WTC11 (cell line): Measurements from ENCODE around the gene ACOT4. TPM values are rescaled to one million over a fixed set of nuclear protein-coding genes. Genes with fewer than 3 reads are reported as not detected.
A peak's percentile ranks its signal among the peaks of the same experiment; 100 is the strongest.

Experiments used
- ATAC-seq: fragments of 200-7000 bp; cut with Tn5 transposase; 2 replicates; pipeline ENCODE4 v1.10.0; 2021; ENCODE audit warnings: mild to moderate bottlenecking, moderate library complexity
- CTCF ChIA-PET: fragments of 300-600 bp; sonication (Branson Sonifier 250); formaldehyde crosslinking; loops from one replicate; lab custom pipeline; 2021; ENCODE audit warnings: antibody characterized with exemption; lab: Charles Lee
- POLR2A ChIA-PET: fragments of 350-600 bp; sonication (Branson Sonifier 250); formaldehyde crosslinking; loops from one replicate; lab custom pipeline; 2021; ENCODE audit warnings: antibody characterized with exemption; lab: Charles Lee
- DNase-seq: peaks from one replicate; pipeline ENCODE4 v3.0.0; 2021; ENCODE audit warnings: low spot score
- H3K27ac Mint-ChIP-seq: 2 replicates; pipeline ENCODE4 v1.8.0; 2021; ENCODE audit warnings: mixed read lengths
- H3K27me3 Mint-ChIP-seq: 2 replicates; pipeline ENCODE4 v1.8.0; 2021; ENCODE audit warnings: low read depth, mild to moderate bottlenecking, moderate library complexity, mixed read lengths
- H3K36me3 Mint-ChIP-seq: 2 replicates; pipeline ENCODE4 v1.8.0; 2021; ENCODE audit warnings: mixed read lengths
- H3K4me1 Mint-ChIP-seq: 2 replicates; pipeline ENCODE4 v1.8.0; 2022; ENCODE audit warnings: mixed read lengths
- H3K4me3 Mint-ChIP-seq: 2 replicates; pipeline ENCODE4 v1.8.0; 2021; ENCODE audit warnings: mild to moderate bottlenecking, moderate library complexity, mixed read lengths
- H3K9me3 Mint-ChIP-seq: 2 replicates; pipeline ENCODE4 v1.8.0; 2021; ENCODE audit warnings: mixed read lengths
- ATF3 ChIP-seq: sonication (generic); formaldehyde crosslinking; conservative IDR thresholded peaks from 2 replicates; pipeline ENCODE4 v1.8.1; 2022; ENCODE audit warnings: mild to moderate bottlenecking, missing genetic modification reagents
- EMX1 ChIP-seq: fragments of 250-450 bp; sonication (Bioruptor Pico); IDR thresholded peaks from 2 replicates; pipeline ENCODE4 v1.8.0; 2021; ENCODE audit warnings: mild to moderate bottlenecking
- GRHL2 ChIP-seq: fragments of 250-450 bp; sonication (Bioruptor Pico); IDR thresholded peaks from 2 replicates; pipeline ENCODE4 v1.8.0; 2022; ENCODE audit warnings: mild to moderate bottlenecking, moderate library complexity; ENCODE audit not compliant: insufficient replicate concordance, severe bottlenecking
- HMGA2 ChIP-seq: fragments of 250-450 bp; sonication (Bioruptor Pico); IDR thresholded peaks from 2 replicates; pipeline ENCODE4 v1.4.0; 2021; ENCODE audit warnings: mild to moderate bottlenecking, moderate library complexity
- MYBL2 ChIP-seq: sonication (generic); formaldehyde crosslinking; IDR thresholded peaks from 2 replicates; pipeline ENCODE4 v1.8.1; 2023; ENCODE audit warnings: mild to moderate bottlenecking, moderate library complexity, missing genetic modification reagents
- NFYB ChIP-seq: sonication (generic); formaldehyde crosslinking; conservative IDR thresholded peaks from 2 replicates; pipeline ENCODE4 v1.8.0; 2022; ENCODE audit warnings: low read depth, missing genetic modification reagents
- NR1H2 ChIP-seq: sonication (generic); formaldehyde crosslinking; IDR thresholded peaks from 2 replicates; pipeline ENCODE4 v1.9.0; 2021; ENCODE audit warnings: mild to moderate bottlenecking, moderate library complexity, missing genetic modification reagents
- RELA ChIP-seq: sonication (generic); formaldehyde crosslinking; IDR thresholded peaks from 2 replicates; pipeline ENCODE4 v1.8.1; 2022; ENCODE audit warnings: missing genetic modification reagents, mild to moderate bottlenecking, borderline replicate concordance
- SMAD3 ChIP-seq: sonication (generic); formaldehyde crosslinking; IDR thresholded peaks from 2 replicates; pipeline ENCODE4 v1.8.0; 2022; ENCODE audit warnings: missing genetic modification reagents, mild to moderate bottlenecking, borderline replicate concordance
- TEAD4 ChIP-seq: sonication (generic); formaldehyde crosslinking; IDR thresholded peaks from 2 replicates; pipeline ENCODE4 v1.8.0; 2022; ENCODE audit warnings: mild to moderate bottlenecking, missing genetic modification reagents
- ZNF121 ChIP-seq: sonication (generic); formaldehyde crosslinking; IDR thresholded peaks from 2 replicates; pipeline ENCODE4 v1.8.0; 2023; ENCODE audit warnings: missing genetic modification reagents
- ZNF423 ChIP-seq: fragments of 250-450 bp; sonication (Bioruptor Pico); IDR thresholded peaks from 2 replicates; pipeline ENCODE4 v2.1.2; 2022; ENCODE audit warnings: mild to moderate bottlenecking, moderate library complexity
- total RNA-seq: library from RNA; stranded (reverse); gene quantifications from 3 replicates; pipeline ENCODE4 v1.2.3, GENCODE V29; 2021
- TF ChIP-seq, protein P1 (sequence below): sonication (generic); formaldehyde crosslinking; IDR thresholded peaks from 2 replicates; pipeline ENCODE4 v1.8.1; 2023; ENCODE audit warnings: mild to moderate bottlenecking, missing genetic modification reagents, borderline replicate concordance
- TF ChIP-seq, protein P2 (sequence below): sonication (generic); formaldehyde crosslinking; IDR thresholded peaks from 2 replicates; pipeline ENCODE4 v1.8.0; 2022; ENCODE audit warnings: mild to moderate bottlenecking, missing genetic modification reagents

The ACOT4 gene
- total RNA-seq, 1 experiment from 2014 or later: 1.6 TPM

DNA sequence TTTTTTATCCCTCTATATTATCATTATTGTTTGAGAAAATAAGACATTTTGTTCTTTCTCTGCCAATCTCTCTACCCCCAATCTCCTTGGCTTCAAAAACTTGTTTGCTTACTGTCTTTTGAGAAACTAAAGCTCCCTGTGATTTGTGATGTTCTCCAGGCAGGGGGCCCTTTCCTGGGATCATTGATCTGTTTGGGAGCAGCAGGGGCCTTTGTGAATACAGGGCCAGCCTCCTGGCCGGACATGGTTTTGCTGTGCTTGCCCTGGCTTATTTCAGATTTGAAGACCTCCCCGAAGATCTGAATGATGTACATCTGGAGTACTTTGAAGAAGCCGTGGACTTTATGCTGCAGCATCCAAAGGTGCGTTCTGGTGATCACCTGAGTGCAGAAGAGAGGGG, 25.2 kb downstream of the ACOT4 start:
- ATAC-seq (no peak), DNase-seq (no peak)
- Mint-ChIP-seq H3K36me3 (no peaks in the 10 kb centered on the region), H3K4me3 (no peak overlapping the region), H3K4me1 (peaks cover 8% of the 10 kb centered on the region), H3K27ac (no peak overlapping the region), H3K9me3 (no peaks in the 10 kb centered on the region), H3K27me3 (peaks cover 40% of the 10 kb centered on the region)
- ChIA-PET CTCF (no interaction called here), POLR2A (interaction anchor here (0.5 to 0.6 kb wide), 2 partner anchors 47 to 420 kb away, joined by 3 to 4 read pairs; no protein-coding TSS in a partner anchor)
- TF ChIP-seq RELA (CRISPR knock-in tag): no peak
- peak; percentile 18; the same call in 1 of the 2 replicates for TF ChIP-seq ZNF423 (CRISPR knock-in tag)
- no peak for TF ChIP-seq TEAD4
- TF ChIP-seq, protein P1, sequence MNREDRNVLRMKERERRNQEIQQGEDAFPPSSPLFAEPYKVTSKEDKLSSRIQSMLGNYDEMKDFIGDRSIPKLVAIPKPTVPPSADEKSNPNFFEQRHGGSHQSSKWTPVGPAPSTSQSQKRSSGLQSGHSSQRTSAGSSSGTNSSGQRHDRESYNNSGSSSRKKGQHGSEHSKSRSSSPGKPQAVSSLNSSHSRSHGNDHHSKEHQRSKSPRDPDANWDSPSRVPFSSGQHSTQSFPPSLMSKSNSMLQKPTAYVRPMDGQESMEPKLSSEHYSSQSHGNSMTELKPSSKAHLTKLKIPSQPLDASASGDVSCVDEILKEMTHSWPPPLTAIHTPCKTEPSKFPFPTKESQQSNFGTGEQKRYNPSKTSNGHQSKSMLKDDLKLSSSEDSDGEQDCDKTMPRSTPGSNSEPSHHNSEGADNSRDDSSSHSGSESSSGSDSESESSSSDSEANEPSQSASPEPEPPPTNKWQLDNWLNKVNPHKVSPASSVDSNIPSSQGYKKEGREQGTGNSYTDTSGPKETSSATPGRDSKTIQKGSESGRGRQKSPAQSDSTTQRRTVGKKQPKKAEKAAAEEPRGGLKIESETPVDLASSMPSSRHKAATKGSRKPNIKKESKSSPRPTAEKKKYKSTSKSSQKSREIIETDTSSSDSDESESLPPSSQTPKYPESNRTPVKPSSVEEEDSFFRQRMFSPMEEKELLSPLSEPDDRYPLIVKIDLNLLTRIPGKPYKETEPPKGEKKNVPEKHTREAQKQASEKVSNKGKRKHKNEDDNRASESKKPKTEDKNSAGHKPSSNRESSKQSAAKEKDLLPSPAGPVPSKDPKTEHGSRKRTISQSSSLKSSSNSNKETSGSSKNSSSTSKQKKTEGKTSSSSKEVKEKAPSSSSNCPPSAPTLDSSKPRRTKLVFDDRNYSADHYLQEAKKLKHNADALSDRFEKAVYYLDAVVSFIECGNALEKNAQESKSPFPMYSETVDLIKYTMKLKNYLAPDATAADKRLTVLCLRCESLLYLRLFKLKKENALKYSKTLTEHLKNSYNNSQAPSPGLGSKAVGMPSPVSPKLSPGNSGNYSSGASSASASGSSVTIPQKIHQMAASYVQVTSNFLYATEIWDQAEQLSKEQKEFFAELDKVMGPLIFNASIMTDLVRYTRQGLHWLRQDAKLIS: no peak

DNA sequence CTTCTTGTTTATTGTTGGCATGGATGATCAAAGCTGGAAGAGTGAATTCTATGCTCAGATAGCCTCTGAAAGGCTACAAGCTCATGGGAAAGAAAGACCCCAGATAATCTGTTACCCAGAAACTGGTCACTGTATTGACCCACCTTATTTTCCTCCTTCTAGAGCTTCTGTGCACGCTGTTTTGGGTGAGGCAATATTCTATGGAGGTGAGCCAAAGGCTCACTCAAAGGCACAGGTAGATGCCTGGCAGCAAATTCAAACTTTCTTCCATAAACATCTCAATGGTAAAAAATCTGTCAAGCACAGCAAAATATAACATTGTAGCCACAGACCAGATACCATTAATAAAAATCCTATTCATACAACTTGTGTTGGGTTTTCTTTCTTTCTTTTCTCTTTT, 27.9 kb downstream of the ACOT4 start:
- H3K27ac Mint-ChIP-seq: no peak overlapping the region
- H3K27me3 Mint-ChIP-seq: peaks cover 19% of the 10 kb centered on the region
- TF ChIP-seq MYBL2 (no peak), NFYB (CRISPR knock-in tag) (no peak), ZNF423 (CRISPR knock-in tag) (no peak), GRHL2 (CRISPR knock-in tag) (no peak), ZNF121 (CRISPR knock-in tag) (no peak), NR1H2 (CRISPR knock-in tag) (no peak), HMGA2 (CRISPR knock-in tag) (no peak)
- TF ChIP-seq, protein P2, sequence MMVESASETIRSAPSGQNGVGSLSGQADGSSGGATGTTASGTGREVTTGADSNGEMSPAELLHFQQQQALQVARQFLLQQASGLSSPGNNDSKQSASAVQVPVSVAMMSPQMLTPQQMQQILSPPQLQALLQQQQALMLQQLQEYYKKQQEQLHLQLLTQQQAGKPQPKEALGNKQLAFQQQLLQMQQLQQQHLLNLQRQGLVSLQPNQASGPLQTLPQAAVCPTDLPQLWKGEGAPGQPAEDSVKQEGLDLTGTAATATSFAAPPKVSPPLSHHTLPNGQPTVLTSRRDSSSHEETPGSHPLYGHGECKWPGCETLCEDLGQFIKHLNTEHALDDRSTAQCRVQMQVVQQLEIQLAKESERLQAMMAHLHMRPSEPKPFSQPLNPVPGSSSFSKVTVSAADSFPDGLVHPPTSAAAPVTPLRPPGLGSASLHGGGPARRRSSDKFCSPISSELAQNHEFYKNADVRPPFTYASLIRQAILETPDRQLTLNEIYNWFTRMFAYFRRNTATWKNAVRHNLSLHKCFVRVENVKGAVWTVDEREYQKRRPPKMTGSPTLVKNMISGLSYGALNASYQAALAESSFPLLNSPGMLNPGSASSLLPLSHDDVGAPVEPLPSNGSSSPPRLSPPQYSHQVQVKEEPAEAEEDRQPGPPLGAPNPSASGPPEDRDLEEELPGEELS (CRISPR knock-in tag): no peak
- no peak for ATAC-seq
- peaks cover 10% of the 10 kb centered on the region for H3K4me1 Mint-ChIP-seq
- CTCF ChIA-PET: interaction anchor here (0.6 kb wide), 1 partner anchor 40 kb away, joined by 4 read pairs; no protein-coding TSS in a partner anchor
- no peak for DNase-seq
- H3K4me3 Mint-ChIP-seq: no peak overlapping the region
- POLR2A ChIA-PET: no interaction called here
- H3K9me3 Mint-ChIP-seq: peaks cover 5% of the 10 kb centered on the region; the same call in 1 of the 2 replicates
- peaks cover 4% of the 10 kb centered on the region for H3K36me3 Mint-ChIP-seq

GRCh38 chr14:73620268-73620667, 28.6 kb downstream of the ACOT4 start:
- peaks cover 10% of the 10 kb centered on the region for H3K4me1 Mint-ChIP-seq
- TF ChIP-seq SMAD3 (CRISPR knock-in tag) (no peak), RELA (CRISPR knock-in tag) (no peak), TEAD4 (no peak), EMX1 (CRISPR knock-in tag) (no peak), ATF3 (no peak)
- H3K27me3 Mint-ChIP-seq: peaks cover 14% of the 10 kb centered on the region
- ChIA-PET CTCF (no interaction called here), POLR2A (no interaction called here)
- ATAC-seq (no peak), DNase-seq (no peak)
- H3K27ac Mint-ChIP-seq: no peak overlapping the region
- H3K9me3 Mint-ChIP-seq: peaks cover 7% of the 10 kb centered on the region; the same call in 1 of the 2 replicates
- H3K36me3 Mint-ChIP-seq: peaks cover 5% of the 10 kb centered on the region
- no peak overlapping the region for H3K4me3 Mint-ChIP-seq
